HG03139 (cell line): ENCODE measurements around the gene RAI14.
"Not testable (repeated sequence)": the region's sequence is repeated elsewhere in the genome, so short reads cannot be mapped to it uniquely, and the experiment has no call there.

Experiments used
- ATAC-seq: cut with Tn5 transposase; IDR thresholded peaks from one replicate; pipeline ENCODE4 v1.9.1; 2021; ENCODE audit not compliant: unreplicated experiment

Gene RAI14

DNA sequence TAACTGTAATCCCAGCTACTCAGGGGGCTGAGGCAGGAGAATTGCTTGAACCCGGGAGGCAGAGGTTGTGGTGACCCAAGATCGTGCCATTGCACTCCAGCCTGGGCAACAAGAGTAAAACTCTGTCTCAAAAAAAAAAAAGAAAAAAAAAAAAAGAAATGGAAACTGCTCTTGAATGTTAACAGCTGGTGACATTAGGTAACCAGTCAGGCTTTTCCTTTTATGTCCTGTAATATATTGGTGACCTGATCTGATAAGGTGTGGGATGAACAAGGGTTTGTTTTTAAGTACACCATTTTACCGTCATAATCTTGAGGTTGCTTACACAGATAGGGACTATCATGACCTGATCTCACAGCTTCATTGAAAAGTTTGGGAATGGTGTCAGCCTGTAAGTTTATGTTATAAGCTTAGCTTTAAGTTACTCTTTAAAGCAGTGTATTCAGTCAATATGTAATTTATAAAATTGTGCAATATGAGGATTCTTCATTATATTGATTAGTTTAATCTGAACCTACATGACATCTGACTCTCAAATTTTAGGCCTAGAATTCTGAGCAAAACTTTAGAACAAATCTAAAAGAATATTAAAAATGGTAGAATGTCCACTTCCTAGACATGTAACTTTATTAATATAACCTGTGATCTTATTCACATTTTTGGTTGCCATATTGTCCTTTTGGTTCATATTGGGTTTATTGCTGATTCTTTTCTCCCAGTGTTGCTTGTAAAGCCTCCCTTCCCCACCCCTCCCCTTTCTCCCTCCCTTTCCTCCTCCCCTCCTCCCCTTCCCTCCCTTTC lies 41.4 kb downstream of the RAI14 start:
- ATAC-seq = no peak

DNA sequence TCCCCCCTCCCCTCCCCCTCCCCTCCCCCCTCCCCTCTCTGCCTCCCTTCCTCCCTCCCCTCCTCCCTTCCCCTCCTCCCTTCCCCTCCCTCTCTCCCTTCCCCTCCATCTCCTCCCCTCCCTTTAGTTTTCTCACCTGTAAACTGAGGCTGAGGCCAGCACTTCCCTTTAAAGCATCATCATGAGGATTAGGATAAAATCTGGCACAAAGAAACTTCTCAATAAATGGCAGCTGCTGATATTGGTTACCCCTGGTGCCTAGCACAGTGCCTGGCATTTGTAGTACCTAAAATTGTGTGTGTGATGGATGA lies 41.9 kb downstream of the RAI14 start:
- no peak for ATAC-seq

GRCh38 chr5:34698754-34699153 lies 42.6 kb downstream of the RAI14 start:
- no peak for ATAC-seq

- no peak for ATAC-seq
Observed at GRCh38 chr5:34699155-34700077, 43.3 kb downstream of the RAI14 start.

- ATAC-seq = no peak
Observed at GRCh38 chr5:34700078-34700452, 43.9 kb downstream of the RAI14 start.

DNA sequence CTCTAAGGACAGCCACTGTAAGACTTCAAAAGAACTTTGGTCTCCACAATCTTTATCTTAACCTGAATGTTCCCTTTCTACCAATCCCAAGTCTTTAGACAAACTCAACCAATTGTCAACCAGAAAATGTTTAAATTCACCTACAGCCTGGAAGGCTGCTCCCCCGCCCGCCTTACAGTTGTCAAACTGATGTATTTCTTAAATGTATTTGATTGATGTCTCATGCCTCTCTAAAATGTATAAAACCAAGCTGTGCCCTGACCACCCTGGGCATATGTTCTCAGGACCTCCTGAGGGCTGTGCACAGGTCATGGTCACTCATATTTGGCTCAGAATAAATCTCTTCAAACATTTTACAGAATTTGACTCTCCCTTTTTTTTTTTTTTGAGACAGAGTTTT lies 45.3 kb downstream of the RAI14 start:
- not testable (repeated sequence) for ATAC-seq

DNA sequence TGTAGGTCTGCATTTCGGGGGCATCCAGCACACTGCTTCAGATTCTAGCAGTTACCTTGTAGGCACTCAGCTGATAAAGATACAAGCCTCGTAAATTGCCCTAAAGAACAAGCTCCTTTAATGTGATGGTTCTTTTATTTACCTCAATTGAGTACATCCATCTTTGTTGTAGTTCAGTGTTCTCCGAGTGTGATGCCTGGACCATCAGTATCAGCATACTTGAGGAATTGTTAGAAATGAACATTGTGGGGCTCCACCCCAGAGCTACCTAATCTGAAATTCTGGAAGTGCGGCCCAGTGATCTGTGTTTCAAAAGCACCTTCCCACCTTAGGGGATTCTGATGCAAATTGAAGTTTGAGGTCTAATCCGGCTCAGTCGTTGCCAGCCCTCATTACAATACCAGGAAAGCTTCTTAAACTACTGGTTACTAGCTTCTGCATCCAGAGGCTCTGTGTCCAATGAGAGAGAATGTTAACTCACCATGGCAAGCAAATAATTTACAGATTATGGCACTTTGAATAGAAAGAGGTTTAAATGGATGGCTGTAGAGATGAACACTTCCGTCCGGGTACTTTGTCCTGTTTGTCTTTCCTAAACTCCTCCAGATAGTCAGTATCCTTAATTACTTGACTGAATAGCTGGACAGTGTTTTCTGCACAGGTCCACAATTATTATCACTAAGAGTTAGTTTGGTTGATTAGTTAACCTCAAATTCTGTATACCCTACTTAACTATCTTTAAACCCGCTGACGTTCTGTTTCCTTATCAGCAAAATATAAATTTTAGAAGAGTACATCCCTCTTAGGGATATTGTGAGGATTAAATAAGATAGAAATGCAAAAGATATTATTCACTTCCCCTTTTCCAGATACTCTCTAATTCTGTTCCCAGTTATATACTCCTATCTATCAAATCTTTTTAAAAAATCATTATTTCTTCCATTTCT lies 47.9 kb downstream of the RAI14 start:
- no peak for ATAC-seq

DNA sequence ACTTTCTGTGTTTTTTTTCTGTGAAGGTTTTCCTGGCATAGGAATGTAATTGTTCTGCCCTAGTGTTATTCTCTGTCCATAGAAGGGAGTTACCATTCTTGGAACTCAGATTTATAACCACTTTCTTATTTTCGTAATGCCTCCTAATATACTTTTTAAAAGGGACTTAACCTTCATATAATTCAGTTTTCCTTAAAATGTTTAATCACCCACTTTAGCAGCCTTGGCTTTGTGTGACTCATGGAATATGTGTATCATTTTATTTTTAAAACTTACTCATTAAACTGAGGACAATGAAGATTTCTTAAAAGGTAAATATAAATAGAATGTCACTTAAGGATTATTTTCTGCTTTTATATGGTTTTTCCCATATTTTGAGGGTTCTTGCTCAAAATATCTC lies 50.0 kb downstream of the RAI14 start:
- ATAC-seq = no peak

DNA sequence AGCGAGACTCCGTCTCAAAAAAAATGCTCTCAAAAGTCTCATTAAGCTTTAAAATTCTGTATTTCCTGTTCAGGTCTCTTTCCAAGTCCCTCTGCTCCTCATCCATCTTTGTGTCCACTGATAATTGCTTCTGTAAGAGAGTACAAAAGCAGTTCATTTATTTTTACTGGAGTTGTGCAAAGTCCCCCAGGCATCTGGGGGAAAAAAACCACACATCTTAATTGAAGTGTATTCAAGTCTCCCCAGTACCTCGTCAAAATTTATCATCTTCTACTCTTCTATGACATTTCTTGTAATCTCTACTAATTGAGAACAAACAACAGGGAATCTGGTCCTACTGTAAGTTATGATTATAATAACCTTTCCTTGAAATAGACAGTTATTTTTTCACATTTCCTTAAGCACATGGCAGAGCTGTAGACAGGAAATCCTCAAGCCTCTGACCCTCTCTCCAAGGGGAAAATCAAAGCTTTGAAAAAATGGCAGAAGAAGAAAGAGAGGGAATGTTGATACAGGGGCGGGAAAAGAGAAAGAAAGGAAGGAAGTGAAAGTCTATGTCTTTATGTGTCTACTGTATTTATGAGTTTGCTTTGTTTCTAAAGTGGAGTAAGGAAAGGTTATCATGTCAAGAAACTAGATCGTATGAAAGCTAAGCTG lies 51.5 kb downstream of the RAI14 start:
- ATAC-seq = no peak

DNA sequence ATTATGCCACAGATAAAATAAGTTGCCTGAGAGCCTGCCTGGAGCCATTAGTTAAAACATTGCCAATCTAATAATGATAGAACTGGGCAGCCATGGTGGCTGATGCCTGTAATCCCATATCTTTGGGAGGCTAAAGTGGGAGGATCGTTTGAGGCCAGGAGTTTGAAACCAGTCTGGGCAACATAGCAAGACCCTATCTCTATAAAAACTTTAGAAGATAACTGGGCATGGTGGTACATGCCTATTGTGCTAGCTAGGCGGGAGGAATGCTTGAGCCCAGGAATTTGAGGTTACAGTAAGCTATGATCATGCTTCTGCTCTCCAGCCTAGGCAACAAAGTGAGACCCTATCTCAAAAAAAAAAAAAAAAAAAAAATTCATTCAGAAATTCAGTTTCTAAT lies 52.6 kb downstream of the RAI14 start:
- no peak for ATAC-seq

- no peak for ATAC-seq
Observed at GRCh38 chr5:34709861-34710673, 53.9 kb downstream of the RAI14 start.

DNA sequence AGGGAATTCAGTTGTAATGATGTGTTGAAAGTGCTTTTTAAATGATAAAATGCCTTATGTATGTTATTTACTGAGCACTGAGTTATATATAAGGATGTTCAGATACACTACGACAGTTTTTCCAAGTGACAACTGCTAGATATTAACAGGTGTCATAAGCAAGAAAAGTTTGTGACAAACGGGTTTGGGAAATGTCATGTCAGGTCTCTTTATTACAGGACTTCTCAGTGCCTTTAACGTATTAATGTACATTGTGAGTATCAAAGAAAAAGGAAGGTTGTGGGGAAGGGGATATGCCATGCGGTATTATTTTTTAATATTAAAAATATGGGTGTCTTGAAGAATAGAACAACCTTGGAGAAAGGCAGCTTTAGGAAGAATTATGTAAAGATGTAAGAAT lies 56.4 kb downstream of the RAI14 start:
- no peak for ATAC-seq

- ATAC-seq = no peak
Observed at GRCh38 chr5:34715711-34716110, 59.6 kb downstream of the RAI14 start.

- no peak for ATAC-seq
Observed at GRCh38 chr5:34716986-34717385, 60.9 kb downstream of the RAI14 start.

DNA sequence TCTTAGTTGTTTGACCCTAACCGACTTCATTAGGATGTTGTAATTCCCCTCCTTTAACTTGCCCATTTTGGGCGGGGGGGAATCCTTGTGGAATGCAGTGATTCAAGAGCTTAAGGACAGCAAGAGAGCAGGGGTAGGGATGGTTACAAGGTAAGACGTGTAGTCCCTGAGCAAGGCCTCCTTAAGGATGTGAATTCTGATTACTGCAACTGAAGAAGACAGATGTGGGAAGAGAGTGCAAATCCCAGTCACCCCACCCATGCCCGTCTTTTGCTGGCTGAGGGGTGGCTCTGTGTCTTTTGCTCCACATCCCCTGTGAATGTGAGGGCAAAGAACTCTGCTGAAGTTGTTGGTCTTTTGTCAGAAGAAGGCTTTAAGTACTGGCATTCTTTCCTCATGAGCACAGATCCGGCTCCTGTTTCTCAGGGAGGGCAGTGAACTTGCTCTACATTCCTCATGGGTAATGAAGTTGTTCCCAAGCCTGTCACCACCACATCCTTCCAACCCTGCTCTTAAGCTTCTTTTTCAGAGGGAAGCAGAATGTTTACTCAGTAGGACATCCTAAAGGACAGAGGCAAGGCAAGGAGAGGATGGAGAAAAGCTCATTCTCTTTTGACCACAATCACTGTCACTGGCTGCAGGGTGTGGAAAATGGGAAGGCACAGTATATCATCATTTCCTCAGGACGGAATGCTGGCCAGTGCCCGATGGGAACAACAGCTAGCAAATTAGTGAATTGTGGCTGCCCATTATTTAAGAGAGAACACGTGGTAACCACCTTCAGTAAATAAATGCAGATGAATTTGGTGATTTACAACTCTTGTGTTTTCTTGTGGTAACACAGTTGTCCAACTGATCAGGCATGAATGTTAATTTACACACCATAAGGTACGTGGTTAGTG lies 61.5 kb downstream of the RAI14 start:
- no peak for ATAC-seq

- ATAC-seq = no peak
Observed at GRCh38 chr5:34718516-34718915, 62.4 kb downstream of the RAI14 start.

DNA sequence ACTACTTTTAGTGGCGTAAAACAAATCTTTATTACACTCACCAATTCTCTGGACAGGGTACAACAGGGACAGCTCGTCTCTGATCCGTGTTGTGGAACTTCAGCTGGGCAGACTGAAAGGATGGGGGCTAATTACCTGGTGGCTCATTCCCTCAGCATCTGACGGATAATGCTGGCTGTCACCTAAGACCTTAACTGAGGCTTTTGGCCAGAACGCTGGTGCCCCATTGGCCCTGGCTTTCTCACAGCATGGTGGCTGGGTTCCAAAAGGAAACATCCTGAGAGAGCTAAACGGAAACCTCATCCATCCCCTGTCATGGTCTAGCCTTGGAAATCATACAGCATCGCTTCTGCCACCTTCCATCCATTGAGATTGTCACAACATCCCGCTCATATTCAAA lies 62.9 kb downstream of the RAI14 start:
- no peak for ATAC-seq

- no peak for ATAC-seq
Observed at GRCh38 chr5:34721327-34721726, 65.2 kb downstream of the RAI14 start.

- ATAC-seq = no peak
Observed at GRCh38 chr5:34722183-34722582, 66.1 kb downstream of the RAI14 start.
